ENCODE measurements around the gene ABCA2. TPM values are rescaled to one million over a fixed set of nuclear protein-coding genes. Genes with fewer than 3 reads are reported as not detected.

Gene ABCA2
- polyA plus RNA-seq, 1 donor (not counting 4 experiments of a cell fraction or from before 2014, with no cell fraction given), result 1.3 TPM

- Histone ChIP-seq H2AFZ (ENCODE audit: control insufficient read depth, low read length) (no peak overlapping the region), H3K27me3 (ENCODE audit: control insufficient read depth, extremely low read depth, insufficient read depth, low read length) (no peaks in the 10 kb centered on the region), H3K79me2 (ENCODE audit: control insufficient read depth, insufficient read depth, low read length) (no peaks in the 10 kb centered on the region), H4K20me1 (ENCODE audit: control insufficient read depth, extremely low read depth, insufficient read depth, low read length) (no peaks in the 10 kb centered on the region), H3K9ac (ENCODE audit: control insufficient read depth, extremely low read depth, insufficient read depth, low read length) (no peak overlapping the region), H3K4me2 (ENCODE audit: control insufficient read depth, extremely low read depth, insufficient read depth, low read depth, low read length) (no peak overlapping the region), H3K27ac (ENCODE audit: control insufficient read depth, insufficient read depth, low read length) (no peak overlapping the region), H3K4me1 (ENCODE audit: control insufficient read depth, extremely low read depth, insufficient read depth, low read length) (no peaks in the 10 kb centered on the region), H3K36me3 (ENCODE audit: control insufficient read depth in 2 of 2, extremely low read depth in 1 of 2, insufficient read depth in 2 of 2, low read length in 2 of 2) (no peaks in the 10 kb centered on the region), H3K9me3 (ENCODE audit: control insufficient read depth, low read depth, low read length) (no peaks in the 10 kb centered on the region), H3K4me3 (ENCODE audit: control insufficient read depth in 2 of 3, extremely low read depth in 1 of 3, insufficient read depth in 2 of 3, low read depth in 1 of 3, low read length in 3 of 3) (no peak overlapping the region), H3K9me1 (ENCODE audit: control insufficient read depth, extremely low read depth, insufficient read depth, low read length) (no peaks in the 10 kb centered on the region)
- no peak for DNase-seq (ENCODE audit: low read depth, low spot score)
- FAIRE-seq, result no peak
- TF ChIP-seq EZH2 (IDR thresholded peaks at IDR 0.05; ENCODE audit: low read length) (no peak), CTCF (optimal IDR thresholded peaks at IDR 0.05 in 1 of 3, IDR thresholded peaks at IDR 0.05 in 1 of 3, conservative IDR thresholded peaks at IDR 0.05 in 1 of 3; ENCODE audit: extremely low read depth in 1 of 3, insufficient read depth in 2 of 3, low read length in 3 of 3) (no peak)
- dilution Hi-C loops (cut with MboI; ENCODE audit: extremely low pct_ligation_motif_present, low sequenced_read_pairs), result no loop called here
Measured at GRCh38 chr9:137011907-137012675, 15.9 kb downstream of the ABCA2 start.

GRCh38 chr9:137011156-137011555 lies 16.9 kb downstream of the ABCA2 start:
- Histone ChIP-seq H3K79me2 (ENCODE audit: control insufficient read depth, insufficient read depth, low read length) (no peaks in the 10 kb centered on the region), H3K27ac (ENCODE audit: control insufficient read depth, insufficient read depth, low read length) (no peak overlapping the region), H3K4me1 (ENCODE audit: control insufficient read depth, extremely low read depth, insufficient read depth, low read length) (no peaks in the 10 kb centered on the region), H3K4me3 (ENCODE audit: control insufficient read depth in 2 of 3, extremely low read depth in 1 of 3, insufficient read depth in 2 of 3, low read depth in 1 of 3, low read length in 3 of 3) (no peak overlapping the region), H3K4me2 (ENCODE audit: control insufficient read depth, extremely low read depth, insufficient read depth, low read depth, low read length) (no peak overlapping the region), H4K20me1 (ENCODE audit: control insufficient read depth, extremely low read depth, insufficient read depth, low read length) (no peaks in the 10 kb centered on the region), H3K9me1 (ENCODE audit: control insufficient read depth, extremely low read depth, insufficient read depth, low read length) (no peaks in the 10 kb centered on the region), H3K36me3 (ENCODE audit: control insufficient read depth in 2 of 2, extremely low read depth in 1 of 2, insufficient read depth in 2 of 2, low read length in 2 of 2) (no peaks in the 10 kb centered on the region), H3K9ac (ENCODE audit: control insufficient read depth, extremely low read depth, insufficient read depth, low read length) (no peak overlapping the region), H3K9me3 (ENCODE audit: control insufficient read depth, low read depth, low read length) (no peaks in the 10 kb centered on the region), H2AFZ (ENCODE audit: control insufficient read depth, low read length) (no peak overlapping the region), H3K27me3 (ENCODE audit: control insufficient read depth, extremely low read depth, insufficient read depth, low read length) (no peaks in the 10 kb centered on the region)
- FAIRE-seq, result no peak
- DNase-seq (ENCODE audit: low read depth, low spot score), result no peak
- no peak for TF ChIP-seq EZH2 (IDR thresholded peaks at IDR 0.05; ENCODE audit: low read length)
- no peak for TF ChIP-seq CTCF (optimal IDR thresholded peaks at IDR 0.05 in 1 of 3, IDR thresholded peaks at IDR 0.05 in 1 of 3, conservative IDR thresholded peaks at IDR 0.05 in 1 of 3; ENCODE audit: extremely low read depth in 1 of 3, insufficient read depth in 2 of 3, low read length in 3 of 3)
- dilution Hi-C loops (cut with MboI; ENCODE audit: extremely low pct_ligation_motif_present, low sequenced_read_pairs), result no loop called here

Measured in keratinocyte (primary cell).